Measurements from ENCODE around the gene IPO8.
"Not testable (repeated sequence)": the region's sequence is repeated elsewhere in the genome, so short reads cannot be mapped to it uniquely, and the experiment has no call there.

IPO8 gene

GRCh38 chr12:30604302-30604701 lies 91.4 kb downstream of the IPO8 start:
- not testable (repeated sequence) for DNase-seq (ENCODE audit: low read depth)

- DNase-seq (ENCODE audit: low read depth), result no peak
These were observed 92.5 kb downstream of the IPO8 start for GRCh38 chr12:30603129-30603528.

- DNase-seq (ENCODE audit: low read depth), result no peak
These were observed 93.0 kb downstream of the IPO8 start for GRCh38 chr12:30602678-30603077.

- no peak for DNase-seq (ENCODE audit: low read depth)
These were observed 96.1 kb downstream of the IPO8 start for GRCh38 chr12:30599608-30600007.

GRCh38 chr12:30598889-30599288 lies 96.8 kb downstream of the IPO8 start:
- DNase-seq (ENCODE audit: low read depth), result no peak

- no peak for DNase-seq (ENCODE audit: low read depth)
These were observed 99.9 kb downstream of the IPO8 start for GRCh38 chr12:30595742-30596141.

- DNase-seq (ENCODE audit: low read depth), result no peak
These were observed 101.2 kb downstream of the IPO8 start for GRCh38 chr12:30594509-30594908.

- DNase-seq (ENCODE audit: low read depth), result not testable (repeated sequence)
These were observed 107.1 kb downstream of the IPO8 start for GRCh38 chr12:30588572-30588971.

- DNase-seq (ENCODE audit: low read depth), result no peak
These were observed 107.9 kb downstream of the IPO8 start for GRCh38 chr12:30587782-30588181.

GRCh38 chr12:30585877-30586276 lies 109.8 kb downstream of the IPO8 start:
- no peak for DNase-seq (ENCODE audit: low read depth)

GRCh38 chr12:30582943-30583342 lies 112.7 kb downstream of the IPO8 start:
- DNase-seq (ENCODE audit: low read depth), result no peak

GRCh38 chr12:30580344-30580743 lies 115.3 kb downstream of the IPO8 start:
- DNase-seq (ENCODE audit: low read depth), result no peak
